Suprapubic skin (tissue), 4 donors: ENCODE measurements around the gene ARHGAP19.

Experiments used
- POLR2A ChIP-seq, 2 donors: fragments of 450-650 bp; IDR thresholded peaks; one replicate each; pipeline ENCODE4 v1.6.1; 2017; ENCODE audit warnings: antibody characterized with exemption in 2 of 2, mild to moderate bottlenecking in 2 of 2, moderate library complexity in 2 of 2
- POLR2AphosphoS5 ChIP-seq, 3 donors: sonication (generic); formaldehyde crosslinking; IDR thresholded peaks; one replicate each; pipeline ENCODE4 v1.6.1; 2017; ENCODE audit warnings: antibody characterized with exemption in 3 of 3
- TF ChIP-seq, protein P1 (sequence below), 2 donors: fragments of 200-600 bp in 1 of 2; fragments of 450-650 bp in 1 of 2; sonication (generic) in 1 of 2; IDR thresholded peaks; one replicate each; pipeline ENCODE4 v1.5.1; 2016 to 2019; ENCODE audit warnings: antibody characterized with exemption in 2 of 2, mild to moderate bottlenecking in 1 of 2, moderate library complexity in 1 of 2

DNA sequence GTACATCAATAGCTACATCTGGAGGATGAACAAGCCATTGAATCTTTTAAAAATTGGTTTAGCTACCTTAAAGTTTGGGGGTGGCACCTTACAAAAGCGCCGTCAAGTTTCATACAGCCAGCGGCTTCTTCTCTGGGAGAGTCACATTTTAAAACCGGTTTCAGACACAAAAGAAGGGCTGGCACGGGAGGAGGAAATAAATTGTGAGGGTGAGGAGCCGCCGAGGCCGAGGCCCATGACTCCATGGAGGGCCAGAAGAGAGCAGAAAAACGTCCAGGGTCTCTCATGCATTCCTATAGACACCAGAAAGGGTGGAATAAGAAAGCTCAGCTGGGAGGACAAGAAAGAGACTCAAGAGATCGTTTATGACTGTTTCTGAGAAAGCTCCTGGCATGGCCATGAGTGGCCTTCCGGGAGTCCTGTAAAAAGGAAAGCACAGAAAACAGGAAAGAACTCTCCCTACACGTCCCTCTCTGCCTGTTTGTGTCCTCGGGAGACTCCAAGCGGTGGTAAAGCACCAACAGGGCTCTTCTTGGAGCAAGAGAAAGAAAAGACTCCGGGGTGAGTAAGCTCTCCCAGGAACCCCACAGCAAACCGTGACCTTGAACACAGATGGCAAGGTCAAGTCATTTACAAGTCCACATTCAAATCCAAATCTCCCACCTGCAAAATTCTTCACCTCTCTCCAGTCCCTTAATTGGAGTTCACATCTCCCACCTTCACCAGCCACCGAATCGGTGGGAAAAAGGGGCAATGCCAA is 40.3 kb upstream of the ARHGAP19 start:
- TF ChIP-seq, protein P1, sequence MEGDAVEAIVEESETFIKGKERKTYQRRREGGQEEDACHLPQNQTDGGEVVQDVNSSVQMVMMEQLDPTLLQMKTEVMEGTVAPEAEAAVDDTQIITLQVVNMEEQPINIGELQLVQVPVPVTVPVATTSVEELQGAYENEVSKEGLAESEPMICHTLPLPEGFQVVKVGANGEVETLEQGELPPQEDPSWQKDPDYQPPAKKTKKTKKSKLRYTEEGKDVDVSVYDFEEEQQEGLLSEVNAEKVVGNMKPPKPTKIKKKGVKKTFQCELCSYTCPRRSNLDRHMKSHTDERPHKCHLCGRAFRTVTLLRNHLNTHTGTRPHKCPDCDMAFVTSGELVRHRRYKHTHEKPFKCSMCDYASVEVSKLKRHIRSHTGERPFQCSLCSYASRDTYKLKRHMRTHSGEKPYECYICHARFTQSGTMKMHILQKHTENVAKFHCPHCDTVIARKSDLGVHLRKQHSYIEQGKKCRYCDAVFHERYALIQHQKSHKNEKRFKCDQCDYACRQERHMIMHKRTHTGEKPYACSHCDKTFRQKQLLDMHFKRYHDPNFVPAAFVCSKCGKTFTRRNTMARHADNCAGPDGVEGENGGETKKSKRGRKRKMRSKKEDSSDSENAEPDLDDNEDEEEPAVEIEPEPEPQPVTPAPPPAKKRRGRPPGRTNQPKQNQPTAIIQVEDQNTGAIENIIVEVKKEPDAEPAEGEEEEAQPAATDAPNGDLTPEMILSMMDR (IDR thresholded peaks at IDR 0.05) = peak in 1 of 2 donors; percentile 9
- no peak for TF ChIP-seq POLR2A (IDR thresholded peaks at IDR 0.05)
- TF ChIP-seq POLR2AphosphoS5 (IDR thresholded peaks at IDR 0.05) = no peak
